Activated CD4-positive, CD25-positive, alpha-beta regulatory T cell treated with anti-CD3 and anti-CD28 coated beads, Interleukin-2, amount 50 U/mL, for 72 hours (primary cell): ENCODE results near the gene IFNB1.

ENCODE experiments used
- DNase-seq: peaks from one replicate; pipeline ENCODE4 v3.0.0; 2021

The IFNB1 gene

GRCh38 chr9:21060919-21061561 is 16.7 kb downstream of the IFNB1 start:
- no peak for DNase-seq

DNA sequence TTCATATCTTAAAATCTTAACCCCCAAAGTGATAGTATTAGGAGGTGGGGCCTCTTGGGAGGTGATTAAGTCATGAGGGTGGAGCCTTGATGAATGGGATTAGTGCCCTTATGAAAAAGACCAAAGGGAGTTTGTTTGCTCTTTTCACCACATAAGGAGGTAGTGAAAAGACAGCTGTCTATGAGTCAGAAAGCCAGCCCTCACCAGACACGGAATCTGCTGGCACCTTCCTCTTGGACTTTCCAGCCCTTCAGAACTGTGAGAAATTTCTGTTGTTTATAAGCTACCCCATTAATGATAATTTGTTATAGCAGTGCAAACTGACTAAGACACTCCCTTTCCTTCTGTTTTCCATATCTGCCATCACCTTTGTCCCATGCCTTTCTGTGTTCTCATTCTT is 20.8 kb downstream of the IFNB1 start:
- no peak for DNase-seq

GRCh38 chr9:21053851-21054250 is 23.9 kb downstream of the IFNB1 start:
- no peak for DNase-seq

GRCh38 chr9:21047281-21047691 is 30.5 kb downstream of the IFNB1 start:
- no peak for DNase-seq

DNA sequence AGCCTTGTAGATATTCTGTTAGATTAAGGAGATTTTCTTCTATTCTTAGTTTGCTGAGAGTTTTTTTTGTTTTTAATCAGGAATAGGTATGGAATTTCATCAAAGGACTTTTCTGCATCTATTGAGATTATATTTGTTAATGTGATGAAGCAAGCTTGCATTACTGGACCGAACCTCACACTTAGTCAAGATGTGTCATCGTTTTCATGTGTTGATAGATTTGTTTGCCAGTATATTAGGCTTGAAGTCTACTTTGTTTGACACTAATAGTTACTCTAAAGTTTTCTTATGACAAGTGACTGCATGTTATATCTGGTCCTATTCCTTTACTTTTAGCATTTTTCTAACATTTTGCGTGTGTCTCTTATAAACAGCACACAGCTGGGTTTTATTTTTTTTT is 33.9 kb downstream of the IFNB1 start:
- DNase-seq = no peak

DNA sequence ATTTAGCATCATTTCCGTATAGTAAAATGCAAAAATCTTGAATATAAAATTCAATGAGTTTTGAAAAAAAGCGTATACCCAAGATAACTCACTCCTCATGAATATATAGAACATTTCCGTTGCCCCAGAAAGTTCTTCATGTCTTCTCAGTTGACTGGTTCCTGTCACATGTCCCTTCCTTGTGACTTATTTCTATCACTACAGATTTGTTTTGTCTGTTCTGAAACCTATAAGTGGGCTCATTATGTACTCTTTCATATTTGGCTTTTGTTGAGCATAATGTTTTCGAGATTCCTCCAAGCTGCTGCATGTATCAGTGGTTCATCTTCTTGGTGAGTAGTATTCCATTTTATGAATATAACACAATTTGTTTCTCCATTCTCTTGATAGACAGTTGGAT is 35.3 kb downstream of the IFNB1 start:
- no peak for DNase-seq

GRCh38 chr9:21039302-21039701 is 38.4 kb downstream of the IFNB1 start:
- no peak for DNase-seq

DNA sequence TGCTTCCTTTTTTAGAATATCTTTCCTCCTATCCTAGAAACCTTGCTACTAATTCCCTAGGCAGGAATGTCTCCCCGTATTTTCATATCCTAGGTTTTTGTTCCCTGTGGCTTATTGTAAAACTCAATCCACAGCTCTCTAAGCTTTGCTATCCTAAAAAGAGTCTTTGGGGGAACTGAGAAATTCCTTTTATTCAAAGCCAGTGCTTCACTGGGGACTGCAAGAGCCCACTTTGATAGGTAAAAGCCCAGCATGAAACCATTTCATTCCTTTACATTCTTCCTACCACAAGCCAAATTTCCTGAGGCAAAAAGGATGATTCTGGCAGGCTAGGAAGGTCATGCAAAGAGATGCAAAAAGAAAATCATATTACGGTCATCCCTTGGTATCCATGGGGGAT is 40.5 kb downstream of the IFNB1 start:
- no peak for DNase-seq

GRCh38 chr9:21031808-21032183 is 45.9 kb downstream of the IFNB1 start:
- DNase-seq = no peak

- peak; percentile 69 for DNase-seq
Observed at GRCh38 chr9:21031091-21031807, 46.5 kb downstream of the IFNB1 start, which contains the start of gene HACD4. HACD4 (minus strand) TSS chr9:21031640; CDS start chr9:21031590, 50 bp downstream.

GRCh38 chr9:21030389-21031035 is 47.2 kb downstream of the IFNB1 start:
- no peak for DNase-seq

GRCh38 chr9:21029661-21030060 is 48.1 kb downstream of the IFNB1 start:
- DNase-seq = no peak

- no peak for DNase-seq
Observed at GRCh38 chr9:21028466-21028865, 49.3 kb downstream of the IFNB1 start.

- DNase-seq = no peak
Observed at GRCh38 chr9:21027295-21027694, 50.4 kb downstream of the IFNB1 start.
